Natural killer cell (primary cell): ENCODE data around the gene KTN1. TPM values are rescaled to one million over a fixed set of nuclear protein-coding genes. Genes with fewer than 3 reads are reported as not detected.

Source experiments
- ATAC-seq, 3 donors: fragments of 150-1000 bp in 2 of 3; fragments of 200-7000 bp in 1 of 3; cut with Tn5 transposase; 1 replicate in 1 of 3; 2 replicates in 2 of 3; pipeline ENCODE4 v1.10.0; 2021; ENCODE audit warnings: mild to moderate bottlenecking in 2 of 3, moderate library complexity in 2 of 3
- DNase-seq, 2 donors: peaks; one replicate each; pipeline versions ENCODE4 v3.0.0 to v3.0.0-alpha.2; 2013 to 2021; ENCODE audit warnings: mixed read lengths in 1 of 2
- H3K27ac ChIP-seq: one replicate; pipeline ENCODE4 v1.5.1; 2013; ENCODE audit warnings: mild to moderate bottlenecking, low read length
- H3K27me3 ChIP-seq: one replicate; pipeline ENCODE4 v1.6.1; 2013; ENCODE audit warnings: low read length; ENCODE audit not compliant: control insufficient read depth, insufficient read depth
- H3K36me3 ChIP-seq: one replicate; pipeline ENCODE4 v1.6.1; 2013; ENCODE audit warnings: low read length; ENCODE audit not compliant: control insufficient read depth, insufficient read depth
- H3K4me1 ChIP-seq: one replicate; pipeline ENCODE4 v1.6.1; 2013; ENCODE audit warnings: low read length; ENCODE audit not compliant: control insufficient read depth, insufficient read depth
- H3K4me3 ChIP-seq: one replicate; pipeline ENCODE4 v1.5.1; 2013; ENCODE audit warnings: low read length
- H3K9me3 ChIP-seq: one replicate; pipeline ENCODE4 v1.6.1; 2013; ENCODE audit warnings: low read length; ENCODE audit not compliant: control insufficient read depth, insufficient read depth
- H3K27ac Mint-ChIP-seq, 2 donors: one replicate each; pipeline ENCODE4 v1.8.0; 2022; ENCODE audit warnings: mild to moderate bottlenecking in 2 of 2, mixed read lengths in 2 of 2, moderate library complexity in 1 of 2
- H3K27me3 Mint-ChIP-seq, 2 donors: one replicate each; pipeline ENCODE4 v1.8.0; 2022; ENCODE audit warnings: low read depth in 2 of 2, mixed read lengths in 2 of 2
- H3K36me3 Mint-ChIP-seq: one replicate; pipeline ENCODE4 v1.8.0; 2022; ENCODE audit warnings: mixed read lengths
- H3K4me1 Mint-ChIP-seq, 2 donors: one replicate each; pipeline ENCODE4 v1.8.0; 2022; ENCODE audit warnings: mixed read lengths in 2 of 2
- H3K4me3 Mint-ChIP-seq: one replicate; pipeline ENCODE4 v1.8.0; 2022; ENCODE audit warnings: mild to moderate bottlenecking, moderate library complexity, mixed read lengths
- H3K9me3 Mint-ChIP-seq, 2 donors: one replicate each; pipeline ENCODE4 v1.8.0; 2022; ENCODE audit warnings: mixed read lengths in 2 of 2
- CTCF ChIP-seq: fragments of 200-600 bp; IDR thresholded peaks from one replicate; pipeline ENCODE4 v1.8.0; 2022; ENCODE audit warnings: antibody characterized with exemption
- WGBS: methylation state at CpG from one replicate; pipeline ENCODE4 v1.1.7; 2013; ENCODE audit warnings: missing lambda C conversion rate; ENCODE audit not compliant: insufficient coverage; 5-methylcytosine and 5-hydroxymethylcytosine counted together
- intact Hi-C: fragments of 100-400 bp; cut with micrococcal nuclease; formaldehyde crosslinking; loops from one replicate; pipeline ENCODE4 v1.14.2; 2022
- total RNA-seq, 4 donors: library from RNA; stranded (reverse); fragments of 120-200 nt in 1 of 4; gene quantifications; one replicate each; pipeline versions ENCODE4 v1.2.3 to v1.2.4, GENCODE V29; 2013 to 2022

Gene KTN1
- total RNA-seq, 3 donors from 2014 or later (not counting 1 experiment from before 2014, with no cell fraction given) = 63.1 to 96.7 (median 72.8) TPM

DNA sequence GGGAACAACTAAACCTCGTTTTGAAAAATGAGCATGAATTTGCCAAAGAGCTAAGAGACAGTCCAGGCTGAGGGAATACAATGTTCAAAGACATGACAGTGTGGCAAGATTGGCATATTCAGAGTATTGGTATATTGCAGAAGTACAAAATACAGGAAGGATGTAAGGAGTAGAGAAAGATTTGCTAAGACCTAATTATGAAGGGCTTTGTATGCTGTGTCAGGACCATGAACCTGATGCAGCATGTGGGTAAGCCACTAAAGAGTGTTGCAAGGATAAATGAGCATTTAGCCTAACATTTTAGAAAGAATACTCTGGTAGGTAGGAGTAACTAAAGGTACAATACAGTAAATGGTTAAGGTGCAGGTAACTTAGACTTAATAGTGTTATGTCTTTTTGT lies 65.1 kb downstream of the KTN1 start:
- H3K27ac ChIP-seq = no peak overlapping the region
- intact Hi-C loops = no loop called here
- H3K9me3 ChIP-seq = no peaks in the 10 kb centered on the region
- Mint-ChIP-seq H3K36me3 (peaks cover 11% of the 10 kb centered on the region), H3K4me1 (peaks cover 8 to 19% of the 10 kb centered on the region in 2 donors), H3K27ac (no peak overlapping the region), H3K27me3 (no peaks in the 10 kb centered on the region), H3K4me3 (no peak overlapping the region), H3K9me3 (no peaks in the 10 kb centered on the region)
- peaks cover 46% of the 10 kb centered on the region for H3K36me3 ChIP-seq
- no peak overlapping the region for H3K4me3 ChIP-seq
- WGBS = 95% methylated on average over 1 of the region's 1 CpG
- no peak for DNase-seq
- H3K4me1 ChIP-seq = no peaks in the 10 kb centered on the region
- no peak for TF ChIP-seq CTCF
- no peak for ATAC-seq
- no peaks in the 10 kb centered on the region for H3K27me3 ChIP-seq

DNA sequence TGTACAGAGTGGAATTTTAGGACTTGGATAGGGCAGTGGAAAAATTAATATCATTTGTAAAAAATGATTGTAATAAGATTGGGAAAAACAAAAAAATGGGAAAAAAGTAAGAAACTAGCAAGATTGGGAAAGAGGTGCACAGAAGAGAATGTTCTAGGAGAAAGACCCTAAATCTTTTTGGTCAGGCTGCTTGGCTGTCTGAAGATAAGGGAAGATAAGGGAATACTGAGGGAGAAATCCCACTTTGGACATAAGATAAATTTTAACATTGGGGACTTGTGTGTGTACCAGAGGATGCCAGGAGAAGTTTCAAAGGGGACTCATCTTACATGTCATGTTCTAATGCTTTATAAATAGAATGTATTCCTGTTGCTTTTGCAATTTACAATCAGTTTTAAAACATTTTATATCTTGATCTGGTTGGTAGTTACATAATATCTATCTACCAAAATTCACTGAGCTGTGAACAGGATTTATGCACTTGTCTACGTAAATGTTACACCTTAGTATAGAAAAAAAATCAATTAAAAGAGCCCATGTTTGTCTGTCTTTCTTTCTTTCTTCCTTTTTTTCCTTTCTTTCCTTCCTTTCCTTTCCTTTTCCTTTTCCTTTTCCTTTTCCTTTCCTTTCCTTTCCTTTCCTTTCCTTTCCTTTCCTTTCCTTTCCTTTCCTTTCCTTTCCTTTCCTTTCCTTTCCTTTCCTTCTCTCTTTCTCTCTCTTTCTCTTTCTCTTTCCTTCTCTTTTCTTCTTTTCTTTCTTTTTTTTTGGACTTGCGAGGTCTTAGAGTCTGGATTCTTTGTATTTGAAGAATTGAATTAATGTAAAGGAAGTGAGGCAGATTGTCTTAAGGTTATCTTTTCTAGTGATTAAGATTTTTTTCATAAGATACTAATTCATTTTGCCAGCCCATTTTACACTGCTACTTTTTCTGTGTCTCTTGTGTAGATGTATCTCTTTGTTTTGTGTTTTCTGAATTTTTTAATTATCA lies 66.1 kb downstream of the KTN1 start:
- peaks cover 19% of the 10 kb centered on the region for H3K36me3 Mint-ChIP-seq
- intact Hi-C loops = no loop called here

GRCh38 chr14:55650992-55651391 lies 71.0 kb downstream of the KTN1 start:
- Histone ChIP-seq H3K4me3 (no peak overlapping the region), H3K27ac (no peak overlapping the region), H3K4me1 (no peaks in the 10 kb centered on the region), H3K27me3 (no peaks in the 10 kb centered on the region), H3K36me3 (peaks cover 64% of the 10 kb centered on the region), H3K9me3 (no peaks in the 10 kb centered on the region)
- Mint-ChIP-seq H3K27me3 (no peaks in the 10 kb centered on the region), H3K4me3 (no peak overlapping the region), H3K4me1 (peaks cover 4 to 6% of the 10 kb centered on the region in 2 donors), H3K9me3 (no peaks in the 10 kb centered on the region), H3K36me3 (peaks cover 21% of the 10 kb centered on the region), H3K27ac (no peak overlapping the region)
- ATAC-seq (no peak), DNase-seq (no peak)
- no peak for TF ChIP-seq CTCF
- intact Hi-C loops = no loop called here
- 100% methylated on average over 1 of the region's 1 CpG for WGBS

More for the DNA sequence above, 66.1 kb downstream of the KTN1 start:
- no peaks in the 10 kb centered on the region for H3K9me3 Mint-ChIP-seq
- no peak for TF ChIP-seq CTCF
- no peak overlapping the region for H3K27ac ChIP-seq
- H3K27ac Mint-ChIP-seq = peak overlapping the region in 1 of 2 donors; percentile 5
- H3K27me3 Mint-ChIP-seq = no peaks in the 10 kb centered on the region
- H3K27me3 ChIP-seq = no peaks in the 10 kb centered on the region
- peaks cover 10 to 19% of the 10 kb centered on the region in 2 donors for H3K4me1 Mint-ChIP-seq
- no peak for ATAC-seq
- H3K36me3 ChIP-seq = peaks cover 47% of the 10 kb centered on the region
- WGBS = no CpG with 5 or more reads among the region's 2 CpGs
- no peak for DNase-seq
- no peak overlapping the region for H3K4me3 ChIP-seq
- H3K9me3 ChIP-seq = no peaks in the 10 kb centered on the region
- no peak overlapping the region for H3K4me3 Mint-ChIP-seq
- H3K4me1 ChIP-seq = no peaks in the 10 kb centered on the region
